Spleen (tissue), 7 donors: ENCODE data around the gene ZBTB49.

Source experiments
- CTCF ChIP-seq, 11 experiments: fragments of 200-600 bp in 7 of 11; fragments of 450-650 bp in 4 of 11; sonication (generic) in 4 of 11; IDR thresholded peaks in 8 of 11; conservative IDR thresholded peaks in 3 of 11; 1 replicate in 7 of 11; 2 replicates in 4 of 11; pipeline versions ENCODE4 v1.4.0 to v1.8.0; 2016 to 2021; ENCODE audit warnings: antibody characterized with exemption in 11 of 11, inconsistent platforms in 4 of 11, mild to moderate bottlenecking in 1 of 11
- POLR2A ChIP-seq, 3 donors: fragments of 450-650 bp; IDR thresholded peaks; one replicate each; pipeline ENCODE4 v1.5.1; 2017; ENCODE audit warnings: antibody characterized with exemption in 3 of 3, mild to moderate bottlenecking in 1 of 3
- POLR2AphosphoS5 ChIP-seq, 3 donors: sonication (generic); formaldehyde crosslinking; IDR thresholded peaks; one replicate each; pipeline ENCODE4 v1.5.1; 2017; ENCODE audit warnings: antibody characterized with exemption in 3 of 3
- donor health status: DM: no; HTN: no; CAD: no; lungs with moderate emphysema.
- donor health status: DM: no; HTN: no; CAD: no.
- donor health status: DM: no; HTN: no; CAD: no.

GRCh38 chr4:4321951-4322688 is 32.1 kb downstream of the ZBTB49 start:
- TF ChIP-seq POLR2AphosphoS5 (IDR thresholded peaks at IDR 0.05) (no peak), CTCF (IDR thresholded peaks at IDR 0.05 in 8 of 11, conservative IDR thresholded peaks at IDR 0.05 in 3 of 11) (no peak), POLR2A (IDR thresholded peaks at IDR 0.05) (no peak)
